Measurements from ENCODE around the gene TNS1. TPM values are rescaled to one million over a fixed set of nuclear protein-coding genes. Genes with fewer than 3 reads are reported as not detected.

The TNS1 gene
- total RNA-seq, 2 donors from 2014 or later: 0.80 to 16.8 TPM

GRCh38 chr2:217839750-217840107 is 163.1 kb downstream of the TNS1 start:
- no peaks in the 10 kb centered on the region for H3K9me3 ChIP-seq (ENCODE audit: control insufficient read depth, low read length, poor library complexity, severe bottlenecking)
- Mint-ChIP-seq H3K27ac (no peak overlapping the region), H3K4me1 (no peaks in the 10 kb centered on the region), H3K4me3 (no peak overlapping the region), H3K36me3 (ENCODE audit: low read depth) (no peaks in the 10 kb centered on the region), H3K27me3 (peaks cover 31% of the 10 kb centered on the region)
- ATAC-seq (no peak), DNase-seq (no peak)

- Mint-ChIP-seq H3K4me3 (no peak overlapping the region), H3K4me1 (no peaks in the 10 kb centered on the region), H3K27ac (no peak overlapping the region), H3K27me3 (peaks cover 36% of the 10 kb centered on the region), H3K36me3 (ENCODE audit: low read depth) (no peaks in the 10 kb centered on the region)
- no peak for ATAC-seq
- no peak for DNase-seq
- no peaks in the 10 kb centered on the region for H3K9me3 ChIP-seq (ENCODE audit: control insufficient read depth, low read length, poor library complexity, severe bottlenecking)
Observed at GRCh38 chr2:217839073-217839749, 163.6 kb downstream of the TNS1 start.

GRCh38 chr2:217838409-217838831 is 164.4 kb downstream of the TNS1 start:
- no peak for ATAC-seq
- H3K27me3 Mint-ChIP-seq: peaks cover 37% of the 10 kb centered on the region
- no peaks in the 10 kb centered on the region for H3K4me1 Mint-ChIP-seq

GRCh38 chr2:217837530-217837929 is 165.3 kb downstream of the TNS1 start:
- peaks cover 46% of the 10 kb centered on the region for H3K27me3 Mint-ChIP-seq
- H3K4me1 Mint-ChIP-seq: peaks cover 1% of the 10 kb centered on the region
- no peak for DNase-seq
- ATAC-seq: no peak
- no peak overlapping the region for H3K27ac Mint-ChIP-seq
- H3K36me3 Mint-ChIP-seq (ENCODE audit: low read depth): no peaks in the 10 kb centered on the region
- H3K4me3 Mint-ChIP-seq: no peak overlapping the region
- no peaks in the 10 kb centered on the region for H3K9me3 ChIP-seq (ENCODE audit: control insufficient read depth, low read length, poor library complexity, severe bottlenecking)

More at GRCh38 chr2:217838409-217838831, 164.4 kb downstream of the TNS1 start:
- no peaks in the 10 kb centered on the region for H3K9me3 ChIP-seq (ENCODE audit: control insufficient read depth, low read length, poor library complexity, severe bottlenecking)
- H3K36me3 Mint-ChIP-seq (ENCODE audit: low read depth): no peaks in the 10 kb centered on the region
- no peak overlapping the region for H3K4me3 Mint-ChIP-seq
- no peak for DNase-seq
- no peak overlapping the region for H3K27ac Mint-ChIP-seq

- Mint-ChIP-seq H3K4me3 (no peak overlapping the region), H3K27ac (no peak overlapping the region), H3K36me3 (ENCODE audit: low read depth) (no peaks in the 10 kb centered on the region), H3K4me1 (peaks cover 3% of the 10 kb centered on the region), H3K27me3 (peaks cover 49% of the 10 kb centered on the region)
- DNase-seq (no peak), ATAC-seq (no peak)
- H3K9me3 ChIP-seq (ENCODE audit: control insufficient read depth, low read length, poor library complexity, severe bottlenecking): no peaks in the 10 kb centered on the region
Observed at GRCh38 chr2:217836901-217837491, 165.8 kb downstream of the TNS1 start.

- no peak overlapping the region for H3K27ac Mint-ChIP-seq
- peaks cover 49% of the 10 kb centered on the region for H3K27me3 Mint-ChIP-seq
- no peaks in the 10 kb centered on the region for H3K9me3 ChIP-seq (ENCODE audit: control insufficient read depth, low read length, poor library complexity, severe bottlenecking)
- no peaks in the 10 kb centered on the region for H3K36me3 Mint-ChIP-seq (ENCODE audit: low read depth)
- H3K4me1 Mint-ChIP-seq: peaks cover 3% of the 10 kb centered on the region
- DNase-seq (no peak), ATAC-seq (no peak)
- no peak overlapping the region for H3K4me3 Mint-ChIP-seq
Observed at GRCh38 chr2:217835931-217836891, 166.6 kb downstream of the TNS1 start.

- H3K36me3 Mint-ChIP-seq (ENCODE audit: low read depth): no peaks in the 10 kb centered on the region
- peaks cover 49% of the 10 kb centered on the region for H3K27me3 Mint-ChIP-seq
- DNase-seq (no peak), ATAC-seq (no peak)
- H3K4me3 Mint-ChIP-seq: no peak overlapping the region
- no peaks in the 10 kb centered on the region for H3K9me3 ChIP-seq (ENCODE audit: control insufficient read depth, low read length, poor library complexity, severe bottlenecking)
- no peak overlapping the region for H3K27ac Mint-ChIP-seq
- peaks cover 3% of the 10 kb centered on the region for H3K4me1 Mint-ChIP-seq
Observed at GRCh38 chr2:217834744-217835513, 167.9 kb downstream of the TNS1 start.

- no peak for DNase-seq
- peaks cover 49% of the 10 kb centered on the region for H3K27me3 Mint-ChIP-seq
- H3K36me3 Mint-ChIP-seq (ENCODE audit: low read depth): no peaks in the 10 kb centered on the region
- no peak for ATAC-seq
- no peak overlapping the region for H3K4me3 Mint-ChIP-seq
- H3K27ac Mint-ChIP-seq: no peak overlapping the region
- no peaks in the 10 kb centered on the region for H3K9me3 ChIP-seq (ENCODE audit: control insufficient read depth, low read length, poor library complexity, severe bottlenecking)
- peaks cover 3% of the 10 kb centered on the region for H3K4me1 Mint-ChIP-seq
Observed at GRCh38 chr2:217834057-217834620, 168.7 kb downstream of the TNS1 start.

- Mint-ChIP-seq H3K36me3 (ENCODE audit: low read depth) (no peaks in the 10 kb centered on the region), H3K4me3 (no peak overlapping the region), H3K27me3 (peaks cover 46% of the 10 kb centered on the region), H3K4me1 (peaks cover 3% of the 10 kb centered on the region), H3K27ac (no peak overlapping the region)
- H3K9me3 ChIP-seq (ENCODE audit: control insufficient read depth, low read length, poor library complexity, severe bottlenecking): no peaks in the 10 kb centered on the region
- ATAC-seq (no peak), DNase-seq (no peak)
Observed at GRCh38 chr2:217833439-217833838, 169.4 kb downstream of the TNS1 start.

- DNase-seq (no peak), ATAC-seq (no peak)
- peaks cover 3% of the 10 kb centered on the region for H3K4me1 Mint-ChIP-seq
- H3K27me3 Mint-ChIP-seq: peaks cover 42% of the 10 kb centered on the region
- no peak overlapping the region for H3K27ac Mint-ChIP-seq
- no peak overlapping the region for H3K4me3 Mint-ChIP-seq
- no peaks in the 10 kb centered on the region for H3K9me3 ChIP-seq (ENCODE audit: control insufficient read depth, low read length, poor library complexity, severe bottlenecking)
- H3K36me3 Mint-ChIP-seq (ENCODE audit: low read depth): no peaks in the 10 kb centered on the region
Observed at GRCh38 chr2:217832987-217833386, 169.8 kb downstream of the TNS1 start.

GRCh38 chr2:217832115-217832514 is 170.7 kb downstream of the TNS1 start:
- no peaks in the 10 kb centered on the region for H3K9me3 ChIP-seq (ENCODE audit: control insufficient read depth, low read length, poor library complexity, severe bottlenecking)
- H3K36me3 Mint-ChIP-seq (ENCODE audit: low read depth): no peaks in the 10 kb centered on the region
- ATAC-seq (no peak), DNase-seq (no peak)
- peaks cover 35% of the 10 kb centered on the region for H3K27me3 Mint-ChIP-seq
- H3K4me3 Mint-ChIP-seq: no peak overlapping the region
- H3K27ac Mint-ChIP-seq: no peak overlapping the region
- H3K4me1 Mint-ChIP-seq: peaks cover 3% of the 10 kb centered on the region

- DNase-seq: no peak
- Mint-ChIP-seq H3K36me3 (ENCODE audit: low read depth) (no peaks in the 10 kb centered on the region), H3K4me3 (no peak overlapping the region), H3K27me3 (peaks cover 29% of the 10 kb centered on the region), H3K4me1 (peaks cover 3% of the 10 kb centered on the region), H3K27ac (no peak overlapping the region)
- no peaks in the 10 kb centered on the region for H3K9me3 ChIP-seq (ENCODE audit: control insufficient read depth, low read length, poor library complexity, severe bottlenecking)
- ATAC-seq: no peak
Observed at GRCh38 chr2:217831306-217831705, 171.5 kb downstream of the TNS1 start.
